ENCODE data around the gene LSR. TPM values are rescaled to one million over a fixed set of nuclear protein-coding genes. Genes with fewer than 3 reads are reported as not detected.
A peak's percentile ranks its signal among the peaks of the same experiment; 100 is the strongest.

LSR gene
- total and polyA plus RNA-seq, 5 donors: 4.6 to 8.9 (median 4.8) TPM

- ATAC-seq (no peak), DNase-seq (peak in 2 of 3 donors; percentile 11 to 57)
- 86% methylated on average over 16 of the region's 16 CpGs for WGBS
- peaks cover 2% of the 10 kb centered on the region for H3K4me1 ChIP-seq (ENCODE audit: control insufficient read depth, insufficient read depth, low read length)
- no peaks in the 10 kb centered on the region for H3K9me3 ChIP-seq (ENCODE audit: control insufficient read depth, low read length)
- H3K27me3 ChIP-seq (ENCODE audit: control insufficient read depth, insufficient read depth): no peaks in the 10 kb centered on the region
- intact Hi-C loops (cut with DNase I): loop anchor here in 1 of 4 donors (10.0 kb wide), 1 partner anchor 224 kb away; the partner anchor contains the start of gene KRTDAP
- no peak overlapping the region for H3K4me3 ChIP-seq (ENCODE audit: low read length)
- no peak overlapping the region for H3K27ac ChIP-seq (ENCODE audit: low read length)
These were observed 21.6 kb downstream of the LSR start for GRCh38 chr19:35270381-35270811.

- Histone ChIP-seq H3K4me3 (ENCODE audit: low read length) (no peak overlapping the region), H3K4me1 (ENCODE audit: control insufficient read depth, insufficient read depth, low read length) (peaks cover 2% of the 10 kb centered on the region), H3K27ac (ENCODE audit: low read length) (no peak overlapping the region), H3K9me3 (ENCODE audit: control insufficient read depth, low read length) (no peaks in the 10 kb centered on the region), H3K27me3 (ENCODE audit: control insufficient read depth, insufficient read depth) (no peaks in the 10 kb centered on the region)
- ATAC-seq: no peak
- peak; percentile 5 to 54 (median 48) for DNase-seq
- 84% methylated on average over 7 of the region's 7 CpGs for WGBS
- intact Hi-C loops (cut with DNase I): loop anchor here in 1 of 4 donors (10.0 kb wide), 1 partner anchor 223 kb away; the partner anchor contains the start of gene KRTDAP
These were observed 22.7 kb downstream of the LSR start for GRCh38 chr19:35271546-35271945.

- peak in 2 of 3 donors; percentile 14 to 73 for DNase-seq
These were observed 23.4 kb downstream of the LSR start for GRCh38 chr19:35272122-35272719.

GRCh38 chr19:35272954-35273649 is 24.3 kb downstream of the LSR start:
- Histone ChIP-seq H3K27ac (ENCODE audit: low read length) (no peak overlapping the region), H3K4me3 (ENCODE audit: low read length) (no peak overlapping the region), H3K9me3 (ENCODE audit: control insufficient read depth, low read length) (no peaks in the 10 kb centered on the region), H3K27me3 (ENCODE audit: control insufficient read depth, insufficient read depth) (no peaks in the 10 kb centered on the region), H3K4me1 (ENCODE audit: control insufficient read depth, insufficient read depth, low read length) (no peaks in the 10 kb centered on the region)
- intact Hi-C loops (cut with DNase I): loop anchor here in 1 of 4 donors (10.0 kb wide), 1 partner anchor 222 kb away; the partner anchor contains the start of gene KRTDAP
- 82% methylated on average over 10 of the region's 10 CpGs for WGBS
- peak in 2 of 3 donors; percentile 6 to 47 for DNase-seq
- no peak for ATAC-seq

More at GRCh38 chr19:35272122-35272719, 23.4 kb downstream of the LSR start:
- intact Hi-C loops (cut with DNase I): loop anchor here in 1 of 4 donors (10.0 kb wide), 1 partner anchor 223 kb away; the partner anchor contains the start of gene KRTDAP
- no peak for ATAC-seq
- Histone ChIP-seq H3K27me3 (ENCODE audit: control insufficient read depth, insufficient read depth) (no peaks in the 10 kb centered on the region), H3K4me1 (ENCODE audit: control insufficient read depth, insufficient read depth, low read length) (no peaks in the 10 kb centered on the region), H3K27ac (ENCODE audit: low read length) (no peak overlapping the region), H3K9me3 (ENCODE audit: control insufficient read depth, low read length) (no peaks in the 10 kb centered on the region), H3K4me3 (ENCODE audit: low read length) (no peak overlapping the region)
- 86% methylated on average over 16 of the region's 16 CpGs for WGBS

DNA sequence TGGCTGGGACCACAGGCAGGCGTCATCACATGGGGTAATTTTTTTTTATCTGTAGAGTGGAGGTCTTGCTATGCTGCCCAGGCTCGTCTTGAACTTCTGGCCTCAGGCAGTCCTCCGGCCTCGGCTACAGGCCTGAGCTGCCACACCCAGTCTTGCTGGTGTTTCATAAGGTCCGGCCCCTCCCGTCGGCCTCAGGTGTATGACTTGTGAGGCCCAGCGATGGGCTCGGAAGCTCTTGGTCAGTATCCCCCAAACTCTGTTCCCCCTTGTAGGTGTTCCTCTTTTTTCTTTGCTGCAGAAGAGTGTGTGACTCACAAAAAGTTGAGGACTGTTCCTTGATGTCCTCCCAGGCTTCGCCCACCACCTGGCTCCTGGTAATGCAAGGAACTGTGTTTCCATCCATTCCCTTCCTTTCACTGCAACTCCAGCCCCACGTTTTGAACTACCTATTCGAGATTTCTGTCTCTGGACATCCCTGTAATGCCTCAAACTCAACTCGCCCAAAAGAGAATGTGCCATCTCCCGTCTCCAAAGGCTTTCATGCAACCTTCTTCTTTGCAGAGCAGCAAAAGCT is 25.0 kb downstream of the LSR start:
- 71% methylated on average over 14 of the region's 14 CpGs for WGBS
- no peaks in the 10 kb centered on the region for H3K9me3 ChIP-seq (ENCODE audit: control insufficient read depth, low read length)
- DNase-seq (peak in 2 of 3 donors; percentile 9 to 41), ATAC-seq (no peak)
- intact Hi-C loops (cut with DNase I): loop anchor here in 1 of 4 donors (10.0 kb wide), 1 partner anchor 221 kb away; the partner anchor contains the start of gene KRTDAP
- H3K4me1 ChIP-seq (ENCODE audit: control insufficient read depth, insufficient read depth, low read length): no peaks in the 10 kb centered on the region
- H3K27ac ChIP-seq (ENCODE audit: low read length): no peak overlapping the region
- no peak overlapping the region for H3K4me3 ChIP-seq (ENCODE audit: low read length)
- H3K27me3 ChIP-seq (ENCODE audit: control insufficient read depth, insufficient read depth): no peaks in the 10 kb centered on the region

DNA sequence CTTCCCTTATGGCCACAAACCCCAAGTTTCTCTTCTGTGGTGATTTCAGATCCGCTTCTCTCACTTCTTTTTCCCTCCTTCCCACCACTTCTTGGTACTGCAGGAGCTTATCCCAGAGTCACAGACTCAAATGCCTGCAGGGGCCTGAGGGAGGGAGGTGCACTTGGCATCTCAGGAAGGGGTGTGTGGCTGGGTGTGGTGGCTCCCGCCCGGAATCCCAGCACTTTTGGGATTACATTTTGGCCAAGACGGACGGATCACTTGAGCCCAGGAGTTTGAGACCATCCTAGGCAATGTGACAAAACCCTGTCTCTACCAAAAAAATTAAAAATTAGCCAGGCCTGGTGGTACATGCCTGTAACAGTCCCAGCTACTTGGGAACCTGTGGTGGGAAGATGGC is 25.5 kb downstream of the LSR start:
- Histone ChIP-seq H3K9me3 (ENCODE audit: control insufficient read depth, low read length) (no peaks in the 10 kb centered on the region), H3K27me3 (ENCODE audit: control insufficient read depth, insufficient read depth) (no peaks in the 10 kb centered on the region), H3K4me3 (ENCODE audit: low read length) (no peak overlapping the region), H3K4me1 (ENCODE audit: control insufficient read depth, insufficient read depth, low read length) (no peaks in the 10 kb centered on the region), H3K27ac (ENCODE audit: low read length) (no peak overlapping the region)
- ATAC-seq (no peak), DNase-seq (peak in 2 of 3 donors; percentile 6 to 16)
- 68% methylated on average over 5 of the region's 5 CpGs for WGBS
- intact Hi-C loops (cut with DNase I): loop anchor here in 1 of 4 donors (10.0 kb wide), 1 partner anchor 220 kb away; the partner anchor contains the start of gene KRTDAP

- Histone ChIP-seq H3K4me3 (ENCODE audit: low read length) (no peak overlapping the region), H3K27ac (ENCODE audit: low read length) (no peak overlapping the region), H3K27me3 (ENCODE audit: control insufficient read depth, insufficient read depth) (no peaks in the 10 kb centered on the region), H3K4me1 (ENCODE audit: control insufficient read depth, insufficient read depth, low read length) (peaks cover 7% of the 10 kb centered on the region), H3K9me3 (ENCODE audit: control insufficient read depth, low read length) (no peaks in the 10 kb centered on the region)
- WGBS: 93% methylated on average over 28 of the region's 28 CpGs
- DNase-seq (peak in 2 of 3 donors; percentile 13 to 48), ATAC-seq (no peak)
- intact Hi-C loops (cut with DNase I): loop anchor here in 1 of 4 donors (10.0 kb wide), 1 partner anchor 218 kb away; the partner anchor contains the start of gene KRTDAP
These were observed 28.0 kb downstream of the LSR start for GRCh38 chr19:35276706-35277281.

DNA sequence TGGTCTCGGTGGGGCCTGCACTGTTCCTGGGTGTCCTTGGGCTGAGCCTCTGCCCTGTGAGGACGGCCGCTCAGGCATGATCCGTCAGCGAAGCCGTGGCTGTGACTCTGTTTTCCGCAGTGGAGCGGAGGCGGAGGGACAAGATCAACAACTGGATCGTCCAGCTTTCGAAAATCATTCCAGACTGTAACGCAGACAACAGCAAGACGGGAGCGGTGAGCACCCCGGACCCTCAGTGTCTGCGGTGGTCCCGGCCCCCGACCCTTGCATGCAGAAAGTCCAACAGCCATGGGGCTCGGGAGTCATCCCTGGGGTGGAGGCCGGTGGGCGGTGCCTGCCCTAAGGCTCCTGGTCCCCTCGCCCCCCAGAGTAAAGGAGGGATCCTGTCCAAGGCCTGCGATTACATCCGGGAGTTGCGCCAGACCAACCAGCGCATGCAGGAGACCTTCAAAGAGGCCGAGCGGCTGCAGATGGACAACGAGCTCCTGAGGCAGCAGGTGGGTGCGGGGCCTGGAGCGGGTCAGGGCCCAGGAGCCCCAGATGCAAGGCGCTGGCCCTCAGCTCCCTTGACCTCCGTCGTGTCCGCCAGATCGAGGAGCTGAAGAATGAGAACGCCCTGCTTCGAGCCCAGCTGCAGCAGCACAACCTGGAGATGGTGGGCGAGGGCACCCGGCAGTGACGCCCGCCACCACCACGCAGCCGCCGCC is 29.9 kb downstream of the LSR start:
- Histone ChIP-seq H3K27me3 (ENCODE audit: control insufficient read depth, insufficient read depth) (no peaks in the 10 kb centered on the region), H3K27ac (ENCODE audit: low read length) (no peak overlapping the region), H3K9me3 (ENCODE audit: control insufficient read depth, low read length) (no peaks in the 10 kb centered on the region), H3K4me1 (ENCODE audit: control insufficient read depth, insufficient read depth, low read length) (peaks cover 7% of the 10 kb centered on the region), H3K4me3 (ENCODE audit: low read length) (no peak overlapping the region)
- intact Hi-C loops (cut with DNase I): loop anchor here in 1 of 4 donors (10.0 kb wide), 1 partner anchor 216 kb away; the partner anchor contains the start of gene KRTDAP
- DNase-seq (peak in 1 of 3 donors; percentile 68), ATAC-seq (no peak)
- 89% methylated on average over 45 of the region's 45 CpGs for WGBS

- DNase-seq: no peak
These were observed 30.6 kb downstream of the LSR start for GRCh38 chr19:35279374-35279773.

More at GRCh38 chr19:35279374-35279773, 30.6 kb downstream of the LSR start:
- H3K27me3 ChIP-seq (ENCODE audit: control insufficient read depth, insufficient read depth): no peaks in the 10 kb centered on the region
- H3K4me1 ChIP-seq (ENCODE audit: control insufficient read depth, insufficient read depth, low read length): peaks cover 7% of the 10 kb centered on the region
- no peak for ATAC-seq
- WGBS: 74% methylated on average over 11 of the region's 11 CpGs
- no peaks in the 10 kb centered on the region for H3K9me3 ChIP-seq (ENCODE audit: control insufficient read depth, low read length)
- intact Hi-C loops (cut with DNase I): loop anchor here in 1 of 4 donors (10.0 kb wide), 1 partner anchor 215 kb away; the partner anchor contains the start of gene KRTDAP
- H3K27ac ChIP-seq (ENCODE audit: low read length): no peak overlapping the region
- no peak overlapping the region for H3K4me3 ChIP-seq (ENCODE audit: low read length)

Measured in right cardiac atrium (tissue), 5 donors.